Fibroblast of lung (primary cell): ENCODE measurements around the gene OXER1.

ENCODE experiments used
- CTCF ChIP-seq, 2 donors: IDR thresholded peaks in 1 of 2; conservative IDR thresholded peaks in 1 of 2; 1 replicate in 1 of 2; 2 replicates in 1 of 2; pipeline ENCODE4 v1.5.1; 2011 to 2012; ENCODE audit warnings: low read length in 2 of 2, control low read depth in 1 of 2, inconsistent platforms in 1 of 2, low read depth in 1 of 2, mild to moderate bottlenecking in 1 of 2
- EZH2 ChIP-seq: IDR thresholded peaks from 2 replicates; pipeline ENCODE4 v1.5.1; 2012; ENCODE audit warnings: low read length, control low read depth, mild to moderate bottlenecking; ENCODE audit errors: missing control alignments

DNA sequence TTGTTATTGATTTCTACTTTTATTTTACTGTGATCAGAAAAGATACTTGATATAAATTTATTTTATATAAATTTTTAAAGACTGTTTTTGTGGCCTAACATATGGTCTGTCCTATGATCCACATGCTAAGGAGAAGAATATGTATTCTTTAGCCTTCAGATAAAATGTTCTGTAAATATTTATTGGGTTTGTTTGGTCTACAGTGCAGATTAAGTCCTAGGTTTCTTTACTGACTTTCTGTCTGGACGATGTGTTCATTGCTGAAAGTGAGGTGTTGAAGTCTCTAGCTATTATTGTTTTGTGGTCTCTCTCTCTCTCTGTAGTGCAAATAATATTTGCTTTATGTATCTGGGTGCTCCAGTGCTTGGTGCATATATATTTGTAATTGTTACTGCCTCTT is 30.1 kb downstream of the OXER1 start:
- TF ChIP-seq CTCF (conservative IDR thresholded peaks at IDR 0.05 in 1 of 2, IDR thresholded peaks at IDR 0.05 in 1 of 2; ENCODE audit: low read depth in 1 of 2, low read length in 2 of 2), result no peak
- no peak for TF ChIP-seq EZH2
